A549 (cell line): Measurements from ENCODE around the gene IFNAR2. TPM values are rescaled to one million over a fixed set of nuclear protein-coding genes. Genes with fewer than 3 reads are reported as not detected.

Experiments used
- ATAC-seq, 2 experiments: fragments of 200-7000 bp in 1 of 2; fragments of >200 bp in 1 of 2; cut with Nextera tagmentation in 1 of 2; cut with Tn5 transposase in 1 of 2; 3 replicates each; pipeline versions ENCODE4 v1.8.0 to v1.9.1; 2018 to 2020; ENCODE audit warnings: mild to moderate bottlenecking in 1 of 2, moderate library complexity in 1 of 2
- CTCF ChIA-PET: fragments of 300-600 bp; sonication (Branson Sonifier 250); formaldehyde crosslinking; extraction: SDS; loops from one replicate; lab custom pipeline; 2021; ENCODE audit warnings: antibody characterized with exemption, inconsistent platforms; lab: Yijun Ruan, JAX
- POLR2A ChIA-PET: fragments of 350-600 bp; formaldehyde crosslinking; extraction: SDS; loops from one replicate; lab custom pipeline; 2021; ENCODE audit warnings: antibody characterized with exemption, inconsistent platforms; lab: Yijun Ruan, JAX
- DNase-seq, 2 experiments: peaks; one replicate each; pipeline versions ENCODE4 v3.0.0 to v3.0.0-alpha.2; 2011 to 2016; ENCODE audit warnings: low read depth in 1 of 2, low spot score in 1 of 2
- FAIRE-seq: peaks from 2 replicates; lab custom pipeline; 2011; peaks lifted over from hg19 to GRCh38; lab: Jason Lieb, UNC
- H3K27ac ChIP-seq, 2 experiments: fragments of >200 bp; sonication (Bioruptor Twin); formaldehyde crosslinking; 3 replicates each; pipeline ENCODE4 v1.5.1; 2016 to 2017
- H3K4me1 ChIP-seq: fragments of >200 bp; sonication (Bioruptor Twin); formaldehyde crosslinking; 3 replicates; pipeline ENCODE4 v1.6.1; 2016
- H3K4me2 ChIP-seq: fragments of >200 bp; sonication (Bioruptor Twin); formaldehyde crosslinking; 3 replicates; pipeline ENCODE4 v1.6.1; 2016
- H3K4me3 ChIP-seq: fragments of >200 bp; sonication (Bioruptor Twin); formaldehyde crosslinking; 3 replicates; pipeline ENCODE4 v1.5.1; 2016
- H3K9me3 ChIP-seq: fragments of >200 bp; sonication (Bioruptor Twin); formaldehyde crosslinking; 3 replicates; pipeline ENCODE4 v1.6.1; 2016
- BHLHE40 ChIP-seq: IDR thresholded peaks from 2 replicates; pipeline ENCODE4 v1.6.1; 2012; ENCODE audit warnings: low read depth, low read length, inconsistent platforms
- CBX2 ChIP-seq: fragments of 200-600 bp; sonication (generic); IDR thresholded peaks from 2 replicates; pipeline ENCODE4 v1.6.1; 2016; ENCODE audit warnings: low read depth, mild to moderate bottlenecking, borderline replicate concordance
- EHF ChIP-seq: fragments of 250-450 bp; sonication (Bioruptor Pico); IDR thresholded peaks from 2 replicates; pipeline ENCODE4 v1.5.0; 2020; ENCODE audit warnings: mild to moderate bottlenecking
- FOSB ChIP-seq: fragments of 250-450 bp; sonication (Bioruptor Pico); IDR thresholded peaks from 2 replicates; pipeline ENCODE4 v1.5.0; 2020; ENCODE audit warnings: mild to moderate bottlenecking, moderate library complexity
- FOXS1 ChIP-seq: fragments of 250-450 bp; sonication (Bioruptor Pico); IDR thresholded peaks from 2 replicates; pipeline ENCODE4 v1.5.0; 2020; ENCODE audit warnings: mild to moderate bottlenecking, moderate library complexity
- GATA3 ChIP-seq: IDR thresholded peaks from 2 replicates; pipeline ENCODE4 v1.6.1; 2012; ENCODE audit warnings: borderline replicate concordance
- HEYL ChIP-seq: fragments of 250-450 bp; sonication (Bioruptor Pico); IDR thresholded peaks from 2 replicates; pipeline ENCODE4 v1.8.0; 2021; ENCODE audit warnings: mild to moderate bottlenecking, moderate library complexity
- HOXB13 ChIP-seq: fragments of 250-450 bp; sonication (Bioruptor Pico); IDR thresholded peaks from 2 replicates; pipeline ENCODE4 v1.5.0; 2020; ENCODE audit warnings: low read depth, mild to moderate bottlenecking, moderate library complexity
- JUNB ChIP-seq: fragments of >200 bp; sonication (Bioruptor Twin); formaldehyde crosslinking; IDR thresholded peaks from 2 replicates; pipeline ENCODE4 v1.6.1; 2016
- MAZ ChIP-seq: fragments of 150-350 bp; IDR thresholded peaks from 2 replicates; pipeline ENCODE4 v1.6.1; 2014; ENCODE audit warnings: antibody characterized with exemption, low read depth, low read length, borderline replicate concordance
- NPAS2 ChIP-seq: fragments of 250-450 bp; sonication (Bioruptor Pico); IDR thresholded peaks from 2 replicates; pipeline ENCODE4 v1.8.0; 2022; ENCODE audit warnings: mild to moderate bottlenecking, moderate library complexity, borderline replicate concordance
- PHF8 ChIP-seq: fragments of 200-600 bp; sonication (generic); IDR thresholded peaks from 2 replicates; pipeline ENCODE4 v1.6.1; 2016; ENCODE audit warnings: low read depth, mild to moderate bottlenecking, antibody characterized with exemption, moderate library complexity, borderline replicate concordance
- RAD21 ChIP-seq, 2 experiments: fragments of >200 bp in 1 of 2; sonication (Bioruptor Twin) in 1 of 2; formaldehyde crosslinking in 1 of 2; IDR thresholded peaks in 1 of 2; conservative IDR thresholded peaks in 1 of 2; 2 replicates in 1 of 2; 3 replicates in 1 of 2; pipeline ENCODE4 v1.6.1; 2012 to 2018; ENCODE audit warnings: inconsistent platforms in 1 of 2
- RARB ChIP-seq: fragments of 250-450 bp; sonication (Bioruptor Pico); IDR thresholded peaks from 2 replicates; pipeline ENCODE4 v1.8.0; 2021; ENCODE audit warnings: mild to moderate bottlenecking, moderate library complexity
- RFX5 ChIP-seq: fragments of 450-650 bp; IDR thresholded peaks from 2 replicates; pipeline ENCODE4 v1.7.1; 2014; ENCODE audit warnings: antibody characterized with exemption, mild to moderate bottlenecking, moderate library complexity
- SMC3 ChIP-seq: fragments of >200 bp; sonication (Bioruptor Twin); formaldehyde crosslinking; IDR thresholded peaks from 3 replicates; pipeline ENCODE4 v1.6.1; 2018; ENCODE audit warnings: inconsistent platforms
- TFCP2L1 ChIP-seq: fragments of 250-450 bp; sonication (Bioruptor Pico); IDR thresholded peaks from 2 replicates; pipeline ENCODE4 v1.5.0; 2021; ENCODE audit warnings: mild to moderate bottlenecking
- ZNF302 ChIP-seq: fragments of 250-450 bp; sonication (Bioruptor Pico); IDR thresholded peaks from 2 replicates; pipeline ENCODE4 v1.9.0; 2021; ENCODE audit warnings: inconsistent platforms, mild to moderate bottlenecking, moderate library complexity
- WGBS: methylation state at CpG from one replicate; pipeline ENCODE4 v1.1.6; 2017; ENCODE audit errors: missing lambda C conversion rate; 5-methylcytosine and 5-hydroxymethylcytosine counted together
- polyA plus RNA-seq, 4 experiments: library from polyadenylated mRNA; depleted of rRNA in 3 of 4; stranded (reverse); fragments of >200 nt; fragmentation: RNase III in 1 of 4; extraction: RNeasy Plus Mini Kit Qiagen cat#74134 plus additional on column Dnase treatment in 1 of 4; gene quantifications; 2 replicates in 3 of 4; 3 replicates in 1 of 4; pipeline ENCODE4 v1.2.3, GENCODE V29; 2011 to 2017
- TF ChIP-seq, protein P1 (sequence below): IDR thresholded peaks from 2 replicates; pipeline ENCODE4 v1.6.1; 2012
- TF ChIP-seq, protein P2 (sequence below): fragments of >200 bp; sonication (Bioruptor Twin); formaldehyde crosslinking; IDR thresholded peaks from 2 replicates; pipeline ENCODE4 v1.6.1; 2016
- TF ChIP-seq, protein P3 (sequence below): fragments of 250-450 bp; sonication (Bioruptor Pico); IDR thresholded peaks from 2 replicates; pipeline ENCODE4 v1.5.0; 2021; ENCODE audit warnings: mild to moderate bottlenecking, moderate library complexity, borderline replicate concordance
- TF ChIP-seq, protein P4 (sequence below): fragments of >200 bp; sonication (Bioruptor Twin); formaldehyde crosslinking; IDR thresholded peaks from 3 replicates; pipeline ENCODE4 v1.5.1; 2016
- TF ChIP-seq, protein P5 (sequence below): fragments of 250-450 bp; sonication (Bioruptor Pico); IDR thresholded peaks from 2 replicates; pipeline ENCODE4 v1.5.0; 2020; ENCODE audit warnings: low read depth, mild to moderate bottlenecking, moderate library complexity
- TF ChIP-seq, protein P6 (sequence below): fragments of 200-600 bp; sonication (generic); IDR thresholded peaks from 2 replicates; pipeline ENCODE4 v1.6.1; 2016; ENCODE audit warnings: antibody characterized with exemption, mild to moderate bottlenecking, moderate library complexity

The IFNAR2 gene
- polyA plus RNA-seq, 2 of the 4 experiments (the other 2 are of a cell fraction) = 10.1 to 40.5 TPM

DNA sequence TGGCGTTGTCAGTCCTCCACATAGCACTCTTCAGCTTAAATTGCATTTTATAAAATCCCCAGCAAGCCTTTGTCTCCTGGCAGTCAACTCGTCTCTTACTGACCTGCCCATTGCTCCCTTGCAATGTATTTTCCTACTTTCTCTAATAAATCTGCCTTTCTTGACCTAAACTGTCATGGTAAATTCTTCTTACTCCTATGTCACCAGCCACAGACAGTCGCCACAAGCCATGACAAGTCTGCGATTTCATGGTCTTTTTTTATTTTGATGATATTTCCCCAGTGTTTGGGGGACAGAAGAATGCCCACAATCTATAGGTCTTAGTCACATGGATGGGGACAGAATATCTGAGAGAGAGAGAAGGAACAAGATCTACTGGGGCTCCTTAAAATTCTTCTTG lies 8.4 kb downstream of the IFNAR2 start:
- POLR2A ChIA-PET = no interaction called here
- ATAC-seq (no peak), FAIRE-seq (no peak), DNase-seq (no peak)
- Histone ChIP-seq H3K9me3 (no peaks in the 10 kb centered on the region), H3K27ac (no peak overlapping the region), H3K4me3 (no peak overlapping the region), H3K4me2 (no peak overlapping the region), H3K4me1 (0 out of 3 replicates have a peak, but pooled peaks cover 8% of the 10 kb centered on the region)
- CTCF ChIA-PET = no interaction called here
- TF ChIP-seq RARB (CRISPR knock-in tag) (no peak), ZNF302 (CRISPR knock-in tag) (no peak), TFCP2L1 (CRISPR knock-in tag) (no peak), SMC3 (no peak), JUNB (no peak), NPAS2 (CRISPR knock-in tag) (no peak), FOXS1 (no peak), HEYL (no peak), GATA3 (no peak), RAD21 (conservative IDR thresholded peaks at IDR 0.05 in 1 of 2, IDR thresholded peaks at IDR 0.05 in 1 of 2) (no peak), BHLHE40 (no peak), PHF8 (no peak), EHF (no peak), RFX5 (no peak)
- TF ChIP-seq, protein P1, sequence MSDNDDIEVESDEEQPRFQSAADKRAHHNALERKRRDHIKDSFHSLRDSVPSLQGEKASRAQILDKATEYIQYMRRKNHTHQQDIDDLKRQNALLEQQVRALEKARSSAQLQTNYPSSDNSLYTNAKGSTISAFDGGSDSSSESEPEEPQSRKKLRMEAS = no peak
- TF ChIP-seq, protein P2, sequence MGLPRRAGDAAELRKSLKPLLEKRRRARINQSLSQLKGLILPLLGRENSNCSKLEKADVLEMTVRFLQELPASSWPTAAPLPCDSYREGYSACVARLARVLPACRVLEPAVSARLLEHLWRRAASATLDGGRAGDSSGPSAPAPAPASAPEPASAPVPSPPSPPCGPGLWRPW = no peak
- TF ChIP-seq, protein P3, sequence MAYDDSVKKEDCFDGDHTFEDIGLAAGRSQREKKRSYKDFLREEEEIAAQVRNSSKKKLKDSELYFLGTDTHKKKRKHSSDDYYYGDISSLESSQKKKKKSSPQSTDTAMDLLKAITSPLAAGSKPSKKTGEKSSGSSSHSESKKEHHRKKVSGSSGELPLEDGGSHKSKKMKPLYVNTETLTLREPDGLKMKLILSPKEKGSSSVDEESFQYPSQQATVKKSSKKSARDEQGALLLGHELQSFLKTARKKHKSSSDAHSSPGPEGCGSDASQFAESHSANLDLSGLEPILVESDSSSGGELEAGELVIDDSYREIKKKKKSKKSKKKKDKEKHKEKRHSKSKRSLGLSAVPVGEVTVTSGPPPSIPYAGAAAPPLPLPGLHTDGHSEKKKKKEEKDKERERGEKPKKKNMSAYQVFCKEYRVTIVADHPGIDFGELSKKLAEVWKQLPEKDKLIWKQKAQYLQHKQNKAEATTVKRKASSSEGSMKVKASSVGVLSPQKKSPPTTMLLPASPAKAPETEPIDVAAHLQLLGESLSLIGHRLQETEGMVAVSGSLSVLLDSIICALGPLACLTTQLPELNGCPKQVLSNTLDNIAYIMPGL (CRISPR knock-in tag) = no peak
- TF ChIP-seq, protein P4, sequence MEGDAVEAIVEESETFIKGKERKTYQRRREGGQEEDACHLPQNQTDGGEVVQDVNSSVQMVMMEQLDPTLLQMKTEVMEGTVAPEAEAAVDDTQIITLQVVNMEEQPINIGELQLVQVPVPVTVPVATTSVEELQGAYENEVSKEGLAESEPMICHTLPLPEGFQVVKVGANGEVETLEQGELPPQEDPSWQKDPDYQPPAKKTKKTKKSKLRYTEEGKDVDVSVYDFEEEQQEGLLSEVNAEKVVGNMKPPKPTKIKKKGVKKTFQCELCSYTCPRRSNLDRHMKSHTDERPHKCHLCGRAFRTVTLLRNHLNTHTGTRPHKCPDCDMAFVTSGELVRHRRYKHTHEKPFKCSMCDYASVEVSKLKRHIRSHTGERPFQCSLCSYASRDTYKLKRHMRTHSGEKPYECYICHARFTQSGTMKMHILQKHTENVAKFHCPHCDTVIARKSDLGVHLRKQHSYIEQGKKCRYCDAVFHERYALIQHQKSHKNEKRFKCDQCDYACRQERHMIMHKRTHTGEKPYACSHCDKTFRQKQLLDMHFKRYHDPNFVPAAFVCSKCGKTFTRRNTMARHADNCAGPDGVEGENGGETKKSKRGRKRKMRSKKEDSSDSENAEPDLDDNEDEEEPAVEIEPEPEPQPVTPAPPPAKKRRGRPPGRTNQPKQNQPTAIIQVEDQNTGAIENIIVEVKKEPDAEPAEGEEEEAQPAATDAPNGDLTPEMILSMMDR = no peak
- TF ChIP-seq, protein P5, sequence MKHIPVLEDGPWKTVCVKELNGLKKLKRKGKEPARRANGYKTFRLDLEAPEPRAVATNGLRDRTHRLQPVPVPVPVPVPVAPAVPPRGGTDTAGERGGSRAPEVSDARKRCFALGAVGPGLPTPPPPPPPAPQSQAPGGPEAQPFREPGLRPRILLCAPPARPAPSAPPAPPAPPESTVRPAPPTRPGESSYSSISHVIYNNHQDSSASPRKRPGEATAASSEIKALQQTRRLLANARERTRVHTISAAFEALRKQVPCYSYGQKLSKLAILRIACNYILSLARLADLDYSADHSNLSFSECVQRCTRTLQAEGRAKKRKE = no peak
- 95% methylated on average over 4 of the region's 4 CpGs for WGBS

DNA sequence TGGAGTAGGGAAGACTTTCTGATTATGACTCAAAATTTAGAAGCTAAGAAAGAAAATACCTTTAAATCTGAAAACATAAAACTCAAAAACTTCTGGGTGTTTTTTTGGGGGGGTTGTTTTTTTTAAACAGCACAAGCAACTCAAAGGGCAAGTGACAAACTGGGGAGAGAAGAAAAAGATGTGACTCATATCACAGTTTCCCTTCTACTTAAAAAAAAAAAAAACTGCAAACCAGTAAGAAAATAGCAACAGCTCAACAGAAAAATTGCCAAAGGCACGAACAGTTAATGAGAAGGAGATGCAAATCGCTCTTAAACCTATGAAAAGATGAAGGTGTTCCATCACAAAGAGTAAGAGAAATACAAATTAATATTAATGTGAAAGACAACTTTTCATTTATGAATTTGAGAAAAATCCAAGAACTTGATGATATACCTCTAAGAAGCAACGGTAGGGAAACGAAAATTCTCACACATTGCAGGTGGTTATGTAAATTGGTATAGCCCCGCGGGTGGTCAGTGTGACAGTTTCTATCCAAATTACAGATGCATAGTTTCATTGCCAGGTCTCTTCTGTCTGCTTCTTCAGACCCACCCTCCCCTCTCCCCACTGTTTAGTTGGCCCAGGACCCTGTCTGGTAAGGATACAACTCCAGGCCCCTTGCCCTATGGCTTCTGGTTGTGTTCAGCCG lies 9.0 kb downstream of the IFNAR2 start:
- ATAC-seq (no peak), FAIRE-seq (no peak), DNase-seq (no peak)
- CTCF ChIA-PET = interaction anchor here (1.1 kb wide), 1 partner anchor 638 kb away, joined by 3 read pairs; no protein-coding TSS in a partner anchor
- no peak overlapping the region for H3K4me2 ChIP-seq
- H3K4me1 ChIP-seq = 0 out of 3 replicates have a peak, but pooled peaks cover 4% of the 10 kb centered on the region
- no peak overlapping the region for H3K27ac ChIP-seq
- H3K9me3 ChIP-seq = no peaks in the 10 kb centered on the region
- 94% methylated on average over 7 of the region's 7 CpGs for WGBS
- no peak overlapping the region for H3K4me3 ChIP-seq
- POLR2A ChIA-PET = no interaction called here
- TF ChIP-seq JUNB (no peak), MAZ (no peak), HOXB13 (no peak), ZNF302 (CRISPR knock-in tag) (no peak), CBX2 (no peak), FOSB (no peak)
- TF ChIP-seq, protein P1 = no peak
- TF ChIP-seq, protein P2 = no peak
- TF ChIP-seq, protein P4 = no peak
- TF ChIP-seq, protein P6, sequence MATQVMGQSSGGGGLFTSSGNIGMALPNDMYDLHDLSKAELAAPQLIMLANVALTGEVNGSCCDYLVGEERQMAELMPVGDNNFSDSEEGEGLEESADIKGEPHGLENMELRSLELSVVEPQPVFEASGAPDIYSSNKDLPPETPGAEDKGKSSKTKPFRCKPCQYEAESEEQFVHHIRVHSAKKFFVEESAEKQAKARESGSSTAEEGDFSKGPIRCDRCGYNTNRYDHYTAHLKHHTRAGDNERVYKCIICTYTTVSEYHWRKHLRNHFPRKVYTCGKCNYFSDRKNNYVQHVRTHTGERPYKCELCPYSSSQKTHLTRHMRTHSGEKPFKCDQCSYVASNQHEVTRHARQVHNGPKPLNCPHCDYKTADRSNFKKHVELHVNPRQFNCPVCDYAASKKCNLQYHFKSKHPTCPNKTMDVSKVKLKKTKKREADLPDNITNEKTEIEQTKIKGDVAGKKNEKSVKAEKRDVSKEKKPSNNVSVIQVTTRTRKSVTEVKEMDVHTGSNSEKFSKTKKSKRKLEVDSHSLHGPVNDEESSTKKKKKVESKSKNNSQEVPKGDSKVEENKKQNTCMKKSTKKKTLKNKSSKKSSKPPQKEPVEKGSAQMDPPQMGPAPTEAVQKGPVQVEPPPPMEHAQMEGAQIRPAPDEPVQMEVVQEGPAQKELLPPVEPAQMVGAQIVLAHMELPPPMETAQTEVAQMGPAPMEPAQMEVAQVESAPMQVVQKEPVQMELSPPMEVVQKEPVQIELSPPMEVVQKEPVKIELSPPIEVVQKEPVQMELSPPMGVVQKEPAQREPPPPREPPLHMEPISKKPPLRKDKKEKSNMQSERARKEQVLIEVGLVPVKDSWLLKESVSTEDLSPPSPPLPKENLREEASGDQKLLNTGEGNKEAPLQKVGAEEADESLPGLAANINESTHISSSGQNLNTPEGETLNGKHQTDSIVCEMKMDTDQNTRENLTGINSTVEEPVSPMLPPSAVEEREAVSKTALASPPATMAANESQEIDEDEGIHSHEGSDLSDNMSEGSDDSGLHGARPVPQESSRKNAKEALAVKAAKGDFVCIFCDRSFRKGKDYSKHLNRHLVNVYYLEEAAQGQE = no peak
